GM18870 (cell line): Measurements from ENCODE around the gene TTC32.
A peak's percentile ranks its signal among the peaks of the same experiment; 100 is the strongest.

Experiments used
- ATAC-seq: cut with Tn5 transposase; IDR thresholded peaks from one replicate; pipeline ENCODE4 v1.9.1; 2021; ENCODE audit warnings: moderate library complexity; ENCODE audit not compliant: unreplicated experiment

TTC32 gene

GRCh38 chr2:19878268-19879046 lies 23.3 kb downstream of the TTC32 start:
- no peak for ATAC-seq

GRCh38 chr2:19876751-19877150 lies 25.0 kb downstream of the TTC32 start:
- ATAC-seq: no peak

GRCh38 chr2:19875280-19875679 lies 26.5 kb downstream of the TTC32 start:
- ATAC-seq: no peak

GRCh38 chr2:19874726-19875125 lies 27.1 kb downstream of the TTC32 start:
- ATAC-seq: no peak

- no peak for ATAC-seq
These were observed 28.8 kb downstream of the TTC32 start for GRCh38 chr2:19873014-19873413.

GRCh38 chr2:19872302-19872701 lies 29.5 kb downstream of the TTC32 start:
- no peak for ATAC-seq

- no peak for ATAC-seq
These were observed 29.9 kb downstream of the TTC32 start for GRCh38 chr2:19871836-19872235.

GRCh38 chr2:19870792-19871191 lies 31.0 kb downstream of the TTC32 start:
- no peak for ATAC-seq

- ATAC-seq: no peak
These were observed 32.8 kb downstream of the TTC32 start for GRCh38 chr2:19868701-19869580.

- ATAC-seq: no peak
These were observed 33.6 kb downstream of the TTC32 start for GRCh38 chr2:19868224-19868623.

GRCh38 chr2:19866771-19867170 lies 35.0 kb downstream of the TTC32 start:
- peak; percentile 72 for ATAC-seq

- ATAC-seq: no peak
These were observed 36.6 kb downstream of the TTC32 start for GRCh38 chr2:19865151-19865550.

- ATAC-seq: no peak
These were observed 37.4 kb downstream of the TTC32 start for GRCh38 chr2:19864381-19864780.

GRCh38 chr2:19863303-19864041 lies 38.3 kb downstream of the TTC32 start:
- ATAC-seq: peak; percentile 43

- no peak for ATAC-seq
These were observed 40.0 kb downstream of the TTC32 start for GRCh38 chr2:19861813-19862212.

- ATAC-seq: no peak
These were observed 41.8 kb downstream of the TTC32 start for GRCh38 chr2:19860022-19860421.

- ATAC-seq: no peak
These were observed 42.2 kb downstream of the TTC32 start for GRCh38 chr2:19859565-19859964.

- no peak for ATAC-seq
These were observed 44.0 kb downstream of the TTC32 start for GRCh38 chr2:19857806-19858205.

- no peak for ATAC-seq
These were observed 44.7 kb downstream of the TTC32 start for GRCh38 chr2:19857100-19857499.

- ATAC-seq: no peak
These were observed 46.0 kb downstream of the TTC32 start for GRCh38 chr2:19855542-19856431.
